HG02610 (cell line): Measurements from ENCODE around the gene TNIP3.

Source experiments
- ATAC-seq: cut with Tn5 transposase; IDR thresholded peaks from one replicate; pipeline ENCODE4 v1.9.1; 2021; ENCODE audit warnings: mild to moderate bottlenecking, moderate library complexity; ENCODE audit not compliant: unreplicated experiment

Gene TNIP3

GRCh38 chr4:121093261-121093660 is 70.9 kb downstream of the TNIP3 start:
- no peak for ATAC-seq

GRCh38 chr4:121091941-121092340 is 72.2 kb downstream of the TNIP3 start:
- ATAC-seq, result no peak

GRCh38 chr4:121088867-121089266 is 75.3 kb downstream of the TNIP3 start:
- ATAC-seq, result no peak
